ENCODE data around the gene TPD52L1.

The TPD52L1 gene

DNA sequence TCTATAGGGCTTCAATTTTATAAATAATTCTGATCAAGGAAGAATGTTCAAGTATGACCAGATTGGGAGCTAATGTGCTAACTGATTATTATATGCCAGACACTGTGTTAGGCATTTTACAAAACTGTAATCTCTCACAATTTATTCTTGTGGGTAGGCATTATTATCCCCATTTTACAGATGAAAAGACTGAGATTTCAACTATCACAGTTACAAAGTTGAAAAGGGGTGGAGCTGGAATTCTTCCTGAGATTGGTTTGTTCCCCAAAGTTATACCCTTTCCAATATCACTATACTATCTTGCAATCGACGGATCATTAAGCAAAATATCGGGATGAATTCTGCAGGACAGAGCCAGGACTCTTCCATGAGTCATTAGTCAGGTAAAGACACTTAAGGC is 57.1 kb downstream of the TPD52L1 start:
- no peak overlapping the region for H3K4me3 ChIP-seq (ENCODE audit: low read depth, low read length)
- DNase-seq (ENCODE audit: low read depth) = no peak
- TF ChIP-seq, protein P1, sequence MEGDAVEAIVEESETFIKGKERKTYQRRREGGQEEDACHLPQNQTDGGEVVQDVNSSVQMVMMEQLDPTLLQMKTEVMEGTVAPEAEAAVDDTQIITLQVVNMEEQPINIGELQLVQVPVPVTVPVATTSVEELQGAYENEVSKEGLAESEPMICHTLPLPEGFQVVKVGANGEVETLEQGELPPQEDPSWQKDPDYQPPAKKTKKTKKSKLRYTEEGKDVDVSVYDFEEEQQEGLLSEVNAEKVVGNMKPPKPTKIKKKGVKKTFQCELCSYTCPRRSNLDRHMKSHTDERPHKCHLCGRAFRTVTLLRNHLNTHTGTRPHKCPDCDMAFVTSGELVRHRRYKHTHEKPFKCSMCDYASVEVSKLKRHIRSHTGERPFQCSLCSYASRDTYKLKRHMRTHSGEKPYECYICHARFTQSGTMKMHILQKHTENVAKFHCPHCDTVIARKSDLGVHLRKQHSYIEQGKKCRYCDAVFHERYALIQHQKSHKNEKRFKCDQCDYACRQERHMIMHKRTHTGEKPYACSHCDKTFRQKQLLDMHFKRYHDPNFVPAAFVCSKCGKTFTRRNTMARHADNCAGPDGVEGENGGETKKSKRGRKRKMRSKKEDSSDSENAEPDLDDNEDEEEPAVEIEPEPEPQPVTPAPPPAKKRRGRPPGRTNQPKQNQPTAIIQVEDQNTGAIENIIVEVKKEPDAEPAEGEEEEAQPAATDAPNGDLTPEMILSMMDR (IDR thresholded peaks at IDR 0.05; ENCODE audit: insufficient read depth, low read depth, low read length, missing control alignments) = no peak

DNA sequence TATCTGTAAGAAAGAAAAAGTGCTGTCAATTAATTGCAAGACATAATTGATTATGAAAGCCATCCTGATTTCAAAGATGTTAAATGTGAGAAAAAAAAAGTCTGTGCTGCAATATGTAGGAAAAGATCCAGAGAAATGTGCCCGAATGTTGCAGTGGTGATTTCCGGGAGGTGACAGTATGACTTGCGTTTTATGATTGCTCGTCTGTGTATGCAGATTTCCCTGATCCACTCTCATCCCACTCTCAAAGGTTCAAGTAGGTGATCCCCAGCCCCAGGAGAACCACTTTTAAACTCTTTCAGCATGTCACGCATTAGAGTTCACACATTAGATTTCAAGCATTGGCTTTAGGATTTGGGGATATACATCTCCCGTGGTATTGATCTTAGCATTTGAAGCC is 57.8 kb downstream of the TPD52L1 start:
- TF ChIP-seq, protein P1 (IDR thresholded peaks at IDR 0.05; ENCODE audit: insufficient read depth, low read depth, low read length, missing control alignments) = no peak
- H3K4me3 ChIP-seq (ENCODE audit: low read depth, low read length) = no peak overlapping the region
- no peak for DNase-seq (ENCODE audit: low read depth)

DNA sequence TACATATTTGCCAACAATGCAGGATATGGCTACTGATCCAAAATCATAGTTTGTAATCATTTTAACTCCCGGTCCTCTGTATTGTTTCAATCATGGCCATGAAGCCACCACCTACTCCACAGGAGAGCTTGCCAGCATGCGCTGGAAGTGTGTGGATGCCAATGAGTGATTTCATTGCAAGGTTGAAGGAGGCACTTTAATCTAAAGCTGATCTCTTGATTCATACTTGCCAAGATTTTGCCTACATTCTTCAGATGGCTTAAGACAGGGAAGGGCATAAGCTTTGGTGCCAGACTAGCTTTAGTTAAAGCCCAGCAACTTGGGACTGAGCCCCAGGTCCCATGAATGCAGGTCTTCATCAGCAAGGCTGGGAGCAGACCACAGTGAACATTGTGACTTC is 58.8 kb downstream of the TPD52L1 start:
- DNase-seq (ENCODE audit: low read depth) = no peak
- no peak overlapping the region for H3K4me3 ChIP-seq (ENCODE audit: low read depth, low read length)
- TF ChIP-seq, protein P1 (IDR thresholded peaks at IDR 0.05; ENCODE audit: insufficient read depth, low read depth, low read length, missing control alignments) = no peak

DNA sequence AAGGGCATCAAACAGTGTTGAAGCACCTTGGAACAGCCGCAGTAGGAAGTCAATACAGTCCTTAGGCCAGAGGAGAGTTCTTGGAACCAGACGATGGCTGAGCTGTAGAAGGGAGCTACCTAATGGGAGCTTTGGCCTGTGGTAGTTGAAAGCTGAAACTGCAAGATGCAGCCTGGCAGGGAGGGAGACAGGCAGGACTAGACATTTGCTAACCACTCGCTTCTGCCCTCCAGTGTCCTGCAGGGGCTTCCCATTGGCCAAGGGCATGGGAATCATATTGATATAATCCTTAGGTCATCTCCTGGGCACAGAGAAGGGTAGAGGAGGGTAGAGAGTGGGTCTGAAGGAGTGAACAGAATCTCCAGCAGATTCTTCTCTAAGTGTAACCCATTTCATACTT is 60.4 kb downstream of the TPD52L1 start:
- no peak overlapping the region for H3K4me3 ChIP-seq (ENCODE audit: low read depth, low read length)
- TF ChIP-seq, protein P1 (IDR thresholded peaks at IDR 0.05; ENCODE audit: insufficient read depth, low read depth, low read length, missing control alignments) = no peak
- no peak for DNase-seq (ENCODE audit: low read depth)

DNA sequence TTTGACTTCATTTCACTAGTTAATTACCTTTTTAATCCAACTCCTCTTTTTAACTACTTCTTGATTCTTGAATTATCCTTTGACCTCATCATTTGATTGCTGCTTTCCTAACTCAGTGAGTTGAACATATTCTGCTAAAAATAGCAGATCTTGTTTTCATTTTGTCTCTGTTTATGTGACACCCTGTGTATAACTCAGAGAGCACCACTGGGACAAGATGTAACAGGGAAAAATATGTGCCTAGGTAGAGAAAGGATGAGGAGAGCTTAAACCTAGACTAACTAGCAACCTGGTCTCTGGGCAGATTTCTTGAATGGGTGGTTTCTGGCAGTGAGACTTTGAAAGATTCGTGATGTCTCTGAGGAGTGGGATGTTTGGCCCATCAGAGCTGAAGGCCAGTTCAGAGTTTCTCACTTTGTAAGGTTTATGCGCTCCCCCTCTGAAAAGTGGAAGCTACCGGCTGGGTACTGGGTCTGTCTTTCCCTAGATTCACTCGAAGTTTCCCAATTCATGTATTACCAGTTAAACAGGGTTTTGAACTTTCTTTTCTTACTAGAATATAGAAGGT is 61.8 kb downstream of the TPD52L1 start:
- TF ChIP-seq, protein P1 (IDR thresholded peaks at IDR 0.05; ENCODE audit: insufficient read depth, low read depth, low read length, missing control alignments) = no peak
- no peak for DNase-seq (ENCODE audit: low read depth)
- H3K4me3 ChIP-seq (ENCODE audit: low read depth, low read length) = no peak overlapping the region

DNA sequence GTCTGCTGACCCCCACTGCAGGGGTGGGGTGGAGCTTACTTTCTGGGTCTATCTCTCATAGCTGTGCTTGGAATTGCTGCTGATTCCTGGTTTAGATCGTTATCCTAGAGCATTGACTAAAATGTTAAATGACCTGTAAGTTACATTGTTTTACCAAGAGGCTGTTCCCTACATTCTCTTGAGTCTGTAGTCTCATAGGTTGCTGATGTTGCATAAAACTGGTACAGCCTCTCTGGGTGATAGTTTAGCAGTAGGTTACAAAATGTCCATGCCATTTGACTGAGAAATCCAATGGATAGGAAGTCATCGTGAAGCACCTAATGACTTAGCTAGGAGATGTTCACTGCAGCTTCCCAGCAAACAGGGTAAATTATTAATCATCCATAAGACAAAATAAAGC is 62.4 kb downstream of the TPD52L1 start:
- DNase-seq (ENCODE audit: low read depth) = no peak
- H3K4me3 ChIP-seq (ENCODE audit: low read depth, low read length) = no peak overlapping the region
- TF ChIP-seq, protein P1 (IDR thresholded peaks at IDR 0.05; ENCODE audit: insufficient read depth, low read depth, low read length, missing control alignments) = no peak

DNA sequence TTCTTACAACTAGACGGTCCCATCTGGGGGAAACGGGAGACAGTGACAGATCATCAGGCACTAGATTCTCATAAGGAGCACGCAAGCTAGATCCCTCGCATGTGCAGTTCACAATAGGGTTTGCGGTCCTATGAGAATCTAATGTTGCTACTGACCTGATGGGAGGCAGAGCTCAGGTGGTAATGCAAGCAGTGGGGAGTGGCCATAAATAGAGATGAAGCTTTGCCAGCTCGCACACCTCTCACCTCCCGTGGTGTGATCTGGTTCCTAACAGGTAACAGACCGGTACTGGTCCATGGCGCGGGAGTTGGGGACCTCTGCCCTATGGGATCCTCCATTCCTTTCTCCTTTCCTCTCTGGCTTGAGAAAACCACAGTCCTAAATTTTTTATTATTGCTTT is 63.8 kb downstream of the TPD52L1 start:
- H3K4me3 ChIP-seq (ENCODE audit: low read depth, low read length) = no peak overlapping the region
- TF ChIP-seq, protein P1 (IDR thresholded peaks at IDR 0.05; ENCODE audit: insufficient read depth, low read depth, low read length, missing control alignments) = no peak
- DNase-seq (ENCODE audit: low read depth) = no peak

Data from GM12865 (cell line).